ENCODE data around the gene MB21D2.
A peak's percentile ranks its signal among the peaks of the same experiment; 100 is the strongest.

MB21D2 gene

DNA sequence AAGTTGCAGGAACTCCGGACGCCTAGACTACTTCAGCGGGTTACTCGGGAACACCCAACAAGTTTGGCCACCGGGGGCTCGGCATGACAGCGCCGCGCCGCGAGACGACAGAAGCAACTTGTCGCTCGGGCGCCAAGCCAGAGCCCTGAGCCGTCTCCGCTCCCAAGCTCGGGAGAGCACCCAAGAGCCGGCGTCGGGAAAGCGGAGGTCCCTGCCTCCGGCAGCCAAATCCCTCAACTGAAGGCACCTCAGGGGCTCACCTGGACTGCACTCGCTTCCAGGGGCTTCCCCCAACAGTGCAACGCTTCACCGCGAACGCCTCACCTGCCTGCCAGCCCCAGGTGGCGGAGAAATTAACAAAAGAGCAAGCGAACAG lies 640 bp downstream of the MB21D2 start:
- DNase-seq (ENCODE audit: low spot score), result peak; percentile 46
- in situ Hi-C loops (cut with MboI; ENCODE audit: low pct_unique_long_range_greater_than_20kb, low sequenced_read_pairs, unreplicated experiment), result loop anchor here (10.0 kb wide), 1 partner anchor 102 kb away; no protein-coding TSS in a partner anchor
- TF ChIP-seq, protein P1, sequence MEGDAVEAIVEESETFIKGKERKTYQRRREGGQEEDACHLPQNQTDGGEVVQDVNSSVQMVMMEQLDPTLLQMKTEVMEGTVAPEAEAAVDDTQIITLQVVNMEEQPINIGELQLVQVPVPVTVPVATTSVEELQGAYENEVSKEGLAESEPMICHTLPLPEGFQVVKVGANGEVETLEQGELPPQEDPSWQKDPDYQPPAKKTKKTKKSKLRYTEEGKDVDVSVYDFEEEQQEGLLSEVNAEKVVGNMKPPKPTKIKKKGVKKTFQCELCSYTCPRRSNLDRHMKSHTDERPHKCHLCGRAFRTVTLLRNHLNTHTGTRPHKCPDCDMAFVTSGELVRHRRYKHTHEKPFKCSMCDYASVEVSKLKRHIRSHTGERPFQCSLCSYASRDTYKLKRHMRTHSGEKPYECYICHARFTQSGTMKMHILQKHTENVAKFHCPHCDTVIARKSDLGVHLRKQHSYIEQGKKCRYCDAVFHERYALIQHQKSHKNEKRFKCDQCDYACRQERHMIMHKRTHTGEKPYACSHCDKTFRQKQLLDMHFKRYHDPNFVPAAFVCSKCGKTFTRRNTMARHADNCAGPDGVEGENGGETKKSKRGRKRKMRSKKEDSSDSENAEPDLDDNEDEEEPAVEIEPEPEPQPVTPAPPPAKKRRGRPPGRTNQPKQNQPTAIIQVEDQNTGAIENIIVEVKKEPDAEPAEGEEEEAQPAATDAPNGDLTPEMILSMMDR (IDR thresholded peaks at IDR 0.05; ENCODE audit: extremely low read depth, insufficient read depth, missing control alignments), result peak; percentile 22

DNA sequence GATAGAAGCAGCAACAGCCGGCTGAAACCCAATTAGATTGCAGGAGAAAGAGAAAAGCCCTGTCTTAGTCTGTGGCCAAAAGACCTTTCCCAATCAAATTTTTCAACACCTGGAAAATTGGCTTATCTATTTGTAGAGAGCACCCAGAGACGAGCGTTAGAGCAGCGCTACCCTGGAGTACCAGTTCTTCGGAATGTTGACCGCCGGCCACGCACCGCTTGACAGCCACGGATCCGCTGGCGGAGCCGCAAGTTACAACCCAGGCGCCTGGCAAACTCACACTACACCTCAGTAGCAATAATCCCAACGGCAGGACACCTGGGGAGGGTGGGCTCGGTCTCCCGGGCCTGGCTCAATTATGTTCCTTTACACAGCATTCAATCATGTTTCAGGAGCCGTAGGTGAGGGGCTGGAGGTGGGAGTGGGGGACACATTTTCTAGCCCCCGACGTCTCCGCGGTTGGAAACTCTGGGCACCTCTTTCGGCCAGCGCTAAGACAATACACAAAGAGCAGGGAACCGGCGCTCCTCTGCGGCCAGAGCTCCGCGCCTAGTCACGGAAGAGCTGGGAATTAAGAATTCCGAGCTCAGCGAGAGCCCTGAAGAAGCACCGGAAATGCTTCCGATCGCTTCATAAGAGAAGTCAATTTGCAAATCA lies 1.2 kb downstream of the MB21D2 start:
- DNase-seq (ENCODE audit: low spot score), result no peak
- in situ Hi-C loops (cut with MboI; ENCODE audit: low pct_unique_long_range_greater_than_20kb, low sequenced_read_pairs, unreplicated experiment), result loop anchor here (10.0 kb wide), 1 partner anchor 102 kb away; no protein-coding TSS in a partner anchor

DNA sequence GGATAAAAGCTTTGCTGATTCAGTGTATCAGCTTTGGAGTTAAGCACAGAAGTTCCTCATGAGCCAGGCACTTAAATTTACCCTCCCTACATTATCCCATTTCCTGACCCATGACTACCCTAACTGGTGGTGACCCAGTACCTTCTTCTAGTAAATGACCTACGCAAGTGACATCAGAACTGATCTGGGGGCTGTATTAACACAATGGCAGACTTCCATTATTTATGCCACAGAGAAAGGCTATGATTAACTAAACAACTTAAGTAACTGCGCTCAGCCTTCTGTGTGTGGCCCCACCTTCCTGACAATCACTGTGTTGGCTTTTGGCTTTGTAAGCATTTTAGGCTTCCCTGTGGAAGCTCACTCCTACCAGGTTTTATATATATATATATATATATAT lies 1.9 kb downstream of the MB21D2 start:
- no peak for DNase-seq (ENCODE audit: low spot score)
- TF ChIP-seq, protein P1 (IDR thresholded peaks at IDR 0.05; ENCODE audit: extremely low read depth, insufficient read depth, missing control alignments), result no peak
- in situ Hi-C loops (cut with MboI; ENCODE audit: low pct_unique_long_range_greater_than_20kb, low sequenced_read_pairs, unreplicated experiment), result loop anchor here (10.0 kb wide), 1 partner anchor 101 kb away; no protein-coding TSS in a partner anchor

More for the DNA sequence above, 1.2 kb downstream of the MB21D2 start:
- TF ChIP-seq, protein P1 (IDR thresholded peaks at IDR 0.05; ENCODE audit: extremely low read depth, insufficient read depth, missing control alignments), result no peak

DNA sequence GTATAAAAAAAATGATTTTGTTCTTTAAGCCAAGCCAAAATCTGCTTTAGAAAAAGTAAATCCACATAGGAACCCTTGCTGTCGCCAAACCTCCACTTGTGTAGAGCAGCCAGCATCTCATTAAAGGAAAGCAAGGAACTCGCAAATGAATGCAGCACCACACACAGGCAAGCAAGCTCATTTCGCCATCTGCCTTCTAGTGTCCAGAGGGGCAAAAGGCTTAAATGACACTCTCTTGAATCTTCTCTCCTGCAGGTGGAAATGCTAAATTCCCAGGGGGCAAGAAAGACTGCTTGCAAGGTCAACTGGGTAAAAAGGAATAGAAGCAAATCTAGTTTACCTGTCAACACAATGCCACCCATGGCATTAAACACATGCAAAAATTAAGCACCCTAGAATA lies 2.4 kb downstream of the MB21D2 start:
- DNase-seq (ENCODE audit: low spot score), result peak; percentile 48
- TF ChIP-seq, protein P1 (IDR thresholded peaks at IDR 0.05; ENCODE audit: extremely low read depth, insufficient read depth, missing control alignments), result peak; percentile 59
- in situ Hi-C loops (cut with MboI; ENCODE audit: low pct_unique_long_range_greater_than_20kb, low sequenced_read_pairs, unreplicated experiment), result loop anchor here (10.0 kb wide), 1 partner anchor 101 kb away; no protein-coding TSS in a partner anchor

DNA sequence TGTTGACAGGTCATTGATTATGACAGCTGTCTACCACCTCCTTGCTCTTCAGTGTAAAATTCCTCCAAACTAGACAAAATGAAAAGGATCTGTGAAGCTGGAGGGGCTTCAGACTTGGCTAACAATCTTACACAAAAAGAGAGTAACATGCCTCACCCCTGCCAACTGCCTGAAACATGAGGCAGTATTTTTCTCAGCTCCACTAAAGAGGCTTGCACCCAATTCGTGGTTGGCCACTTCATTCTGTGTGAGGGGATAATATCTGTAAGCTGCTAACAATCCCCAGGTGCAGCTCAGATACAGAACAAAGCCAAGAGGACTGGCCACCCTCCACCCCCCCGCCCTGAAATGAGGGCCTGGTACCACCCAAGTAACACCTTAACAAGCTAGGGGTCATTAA lies 2.8 kb downstream of the MB21D2 start:
- TF ChIP-seq, protein P1 (IDR thresholded peaks at IDR 0.05; ENCODE audit: extremely low read depth, insufficient read depth, missing control alignments), result no peak
- DNase-seq (ENCODE audit: low spot score), result no peak
- in situ Hi-C loops (cut with MboI; ENCODE audit: low pct_unique_long_range_greater_than_20kb, low sequenced_read_pairs, unreplicated experiment), result loop anchor here (10.0 kb wide), 1 partner anchor 100 kb away; no protein-coding TSS in a partner anchor

DNA sequence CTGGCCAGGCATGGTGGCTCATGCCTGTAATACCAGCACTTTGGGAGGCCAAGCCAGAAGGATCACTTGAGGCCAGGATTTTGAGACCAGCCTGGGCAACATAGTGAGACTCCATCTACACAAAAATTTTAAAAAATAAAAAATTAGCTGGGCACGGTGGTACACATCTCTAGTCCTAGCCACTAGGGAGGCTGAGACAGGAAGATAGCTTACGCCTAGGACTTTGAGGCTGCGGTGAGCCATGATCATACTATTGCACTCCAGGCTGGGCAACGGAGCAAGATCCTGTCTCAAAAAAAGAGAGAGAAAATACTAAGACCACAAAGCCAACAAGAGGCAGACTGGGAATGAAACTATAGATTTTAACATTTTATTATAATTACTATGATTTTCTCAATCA lies 4.1 kb downstream of the MB21D2 start:
- TF ChIP-seq, protein P1 (IDR thresholded peaks at IDR 0.05; ENCODE audit: extremely low read depth, insufficient read depth, missing control alignments), result no peak
- no peak for DNase-seq (ENCODE audit: low spot score)
- in situ Hi-C loops (cut with MboI; ENCODE audit: low pct_unique_long_range_greater_than_20kb, low sequenced_read_pairs, unreplicated experiment), result loop anchor here (10.0 kb wide), 1 partner anchor 99 kb away; no protein-coding TSS in a partner anchor
